ENCODE results near the gene GCHFR.
A peak's percentile ranks its signal among the peaks of the same experiment; 100 is the strongest.

GCHFR gene

GRCh38 chr15:40782609-40783227 is 18.9 kb downstream of the GCHFR start:
- peak; percentile 92 for DNase-seq

- DNase-seq = peak; percentile 16
Measured at GRCh38 chr15:40785164-40785563, 21.3 kb downstream of the GCHFR start.

- DNase-seq = peak; percentile 23
Measured at GRCh38 chr15:40785814-40786213, 21.9 kb downstream of the GCHFR start.

- DNase-seq = peak; percentile 97
Measured at GRCh38 chr15:40787344-40787841, 23.5 kb downstream of the GCHFR start.

- peak; percentile 83 for DNase-seq
Measured at GRCh38 chr15:40787991-40788390, 24.1 kb downstream of the GCHFR start.

- DNase-seq = no peak
Measured at GRCh38 chr15:40789119-40789518, 25.3 kb downstream of the GCHFR start.

- DNase-seq = no peak
Measured at GRCh38 chr15:40789999-40790398, 26.1 kb downstream of the GCHFR start.

GRCh38 chr15:40790718-40791117 is 26.9 kb downstream of the GCHFR start:
- DNase-seq = peak; percentile 56

- DNase-seq = peak; percentile 19
Measured at GRCh38 chr15:40792394-40792793, 28.5 kb downstream of the GCHFR start.

GRCh38 chr15:40793216-40793989 is 29.5 kb downstream of the GCHFR start:
- DNase-seq = peak; percentile 90

- DNase-seq = no peak
Measured at GRCh38 chr15:40796041-40796440, 32.2 kb downstream of the GCHFR start.

GRCh38 chr15:40796512-40796911 is 32.6 kb downstream of the GCHFR start:
- DNase-seq = no peak

GRCh38 chr15:40799523-40799922 is 35.7 kb downstream of the GCHFR start:
- DNase-seq = no peak

GRCh38 chr15:40803076-40803475 is 39.2 kb downstream of the GCHFR start:
- DNase-seq = no peak

- no peak for DNase-seq
Measured at GRCh38 chr15:40803688-40804087, 39.8 kb downstream of the GCHFR start.

GRCh38 chr15:40806672-40807027 is 42.8 kb downstream of the GCHFR start:
- no peak for DNase-seq

GRCh38 chr15:40807028-40807887 is 43.4 kb downstream of the GCHFR start, which contains the start of the genes DNAJC17 and ZFYVE19:
TSS of gene DNAJC17 (minus strand) at chr15:40807473. CDS start at chr15:40807446, 27 bp downstream.
TSS of gene ZFYVE19 (plus strand) at chr15:40807089. CDS start at chr15:40807590, 501 bp downstream.
- DNase-seq = peak; percentile 97

GRCh38 chr15:40807888-40808461 is 44.1 kb downstream of the GCHFR start:
- DNase-seq = peak; percentile 38

GRCh38 chr15:40808861-40809450 is 45.1 kb downstream of the GCHFR start:
- no peak for DNase-seq

- no peak for DNase-seq
Measured at GRCh38 chr15:40812721-40813425, 49.0 kb downstream of the GCHFR start.

GRCh38 chr15:40815042-40815698 is 51.3 kb downstream of the GCHFR start:
- no peak for DNase-seq

All from DMS53 (cell line).